ENCODE data around the gene NKAIN2. TPM values are rescaled to one million over a fixed set of nuclear protein-coding genes. Genes with fewer than 3 reads are reported as not detected.

Gene NKAIN2
- total and polyA plus RNA-seq, 7 donors, result under 0.01 to 4.4 (median 0.75) TPM; not detected in 1

GRCh38 chr6:124567401-124567800, 763.7 kb downstream of the NKAIN2 start:
- 81 to 87% methylated on average over 5 of the region's 5 CpGs for WGBS, 2 donors
- Histone ChIP-seq H3K27ac (no peak overlapping the region), H3K4me3 (no peak overlapping the region), H3K9me3 (no peaks in the 10 kb centered on the region), H3K36me3 (no peaks in the 10 kb centered on the region), H3K27me3 (no peaks in the 10 kb centered on the region), H3K4me1 (no peaks in the 10 kb centered on the region)
- intact Hi-C loops (cut with DNase I), result no loop called here
- DNase-seq, result no peak
- TF ChIP-seq EP300 (IDR thresholded peaks at IDR 0.05) (no peak), CTCF (IDR thresholded peaks at IDR 0.05) (no peak), POLR2AphosphoS5 (IDR thresholded peaks at IDR 0.05) (no peak), POLR2A (IDR thresholded peaks at IDR 0.05) (no peak)

GRCh38 chr6:124573953-124574352, 770.3 kb downstream of the NKAIN2 start:
- WGBS, 2 donors, result 65 to 76% methylated on average over 1 of the region's 1 CpG
- no peak for TF ChIP-seq CTCF (IDR thresholded peaks at IDR 0.05)
- no peak for TF ChIP-seq POLR2A (IDR thresholded peaks at IDR 0.05)
- no peak for TF ChIP-seq POLR2AphosphoS5 (IDR thresholded peaks at IDR 0.05)
- no peak for TF ChIP-seq EP300 (IDR thresholded peaks at IDR 0.05)
- intact Hi-C loops (cut with DNase I), result no loop called here
- no peaks in the 10 kb centered on the region for H3K4me1 ChIP-seq
- no peaks in the 10 kb centered on the region for H3K27me3 ChIP-seq
- DNase-seq, result no peak
- H3K36me3 ChIP-seq, result no peaks in the 10 kb centered on the region
- H3K9me3 ChIP-seq, result no peaks in the 10 kb centered on the region
- H3K27ac ChIP-seq, result no peak overlapping the region
- H3K4me3 ChIP-seq, result no peak overlapping the region

- Histone ChIP-seq H3K9me3 (no peaks in the 10 kb centered on the region), H3K4me3 (no peak overlapping the region), H3K27ac (no peak overlapping the region), H3K36me3 (no peaks in the 10 kb centered on the region), H3K27me3 (no peaks in the 10 kb centered on the region), H3K4me1 (no peaks in the 10 kb centered on the region)
- WGBS, 2 donors, result 95% methylated on average over 2 of the region's 2 CpGs
- intact Hi-C loops (cut with DNase I), result no loop called here
- DNase-seq, result no peak
- no peak for TF ChIP-seq POLR2A (IDR thresholded peaks at IDR 0.05)
- no peak for TF ChIP-seq EP300 (IDR thresholded peaks at IDR 0.05)
- TF ChIP-seq POLR2AphosphoS5 (IDR thresholded peaks at IDR 0.05), result no peak
- TF ChIP-seq CTCF (IDR thresholded peaks at IDR 0.05), result no peak
Measured at GRCh38 chr6:124577734-124578281, 774.1 kb downstream of the NKAIN2 start.

- H3K4me1 ChIP-seq, result no peaks in the 10 kb centered on the region
- DNase-seq, result no peak
- TF ChIP-seq EP300 (IDR thresholded peaks at IDR 0.05) (no peak), CTCF (IDR thresholded peaks at IDR 0.05) (no peak), POLR2AphosphoS5 (IDR thresholded peaks at IDR 0.05) (no peak), POLR2A (IDR thresholded peaks at IDR 0.05) (no peak)
- no peaks in the 10 kb centered on the region for H3K27me3 ChIP-seq
- H3K4me3 ChIP-seq, result no peak overlapping the region
- no peaks in the 10 kb centered on the region for H3K36me3 ChIP-seq
- no peak overlapping the region for H3K27ac ChIP-seq
- intact Hi-C loops (cut with DNase I), result no loop called here
- WGBS, 2 donors, result 42 to 48% methylated on average over 2 of the region's 2 CpGs
- H3K9me3 ChIP-seq, result no peaks in the 10 kb centered on the region
Measured at GRCh38 chr6:124590001-124590400, 786.3 kb downstream of the NKAIN2 start.

- DNase-seq, result no peak
- no peaks in the 10 kb centered on the region for H3K9me3 ChIP-seq
- no peak overlapping the region for H3K4me3 ChIP-seq
- no peaks in the 10 kb centered on the region for H3K36me3 ChIP-seq
- no peak overlapping the region for H3K27ac ChIP-seq
- H3K4me1 ChIP-seq, result no peaks in the 10 kb centered on the region
- TF ChIP-seq POLR2AphosphoS5 (IDR thresholded peaks at IDR 0.05), result no peak
- TF ChIP-seq EP300 (IDR thresholded peaks at IDR 0.05), result no peak
- TF ChIP-seq CTCF (IDR thresholded peaks at IDR 0.05), result no peak
- no peak for TF ChIP-seq POLR2A (IDR thresholded peaks at IDR 0.05)
- 81 to 82% methylated on average over 1 of the region's 1 CpG for whole genome bisulfite sequencing, 2 donors
- intact Hi-C loops (cut with DNase I), result no loop called here
- no peaks in the 10 kb centered on the region for H3K27me3 ChIP-seq
Measured at GRCh38 chr6:124599656-124600055, 796.0 kb downstream of the NKAIN2 start.

Data from sigmoid colon (tissue), 7 donors.